T-helper 2 cell (primary cell): ENCODE results near the gene SYNDIG1.
"Not testable (repeated sequence)": the region's sequence is repeated elsewhere in the genome, so short reads cannot be mapped to it uniquely, and the experiment has no call there.

Experiments
- DNase-seq, 5 experiments: peaks; one replicate each; pipeline versions ENCODE4 v3.0.0 to v3.0.0-alpha.2; 2012 to 2022

The SYNDIG1 gene

DNA sequence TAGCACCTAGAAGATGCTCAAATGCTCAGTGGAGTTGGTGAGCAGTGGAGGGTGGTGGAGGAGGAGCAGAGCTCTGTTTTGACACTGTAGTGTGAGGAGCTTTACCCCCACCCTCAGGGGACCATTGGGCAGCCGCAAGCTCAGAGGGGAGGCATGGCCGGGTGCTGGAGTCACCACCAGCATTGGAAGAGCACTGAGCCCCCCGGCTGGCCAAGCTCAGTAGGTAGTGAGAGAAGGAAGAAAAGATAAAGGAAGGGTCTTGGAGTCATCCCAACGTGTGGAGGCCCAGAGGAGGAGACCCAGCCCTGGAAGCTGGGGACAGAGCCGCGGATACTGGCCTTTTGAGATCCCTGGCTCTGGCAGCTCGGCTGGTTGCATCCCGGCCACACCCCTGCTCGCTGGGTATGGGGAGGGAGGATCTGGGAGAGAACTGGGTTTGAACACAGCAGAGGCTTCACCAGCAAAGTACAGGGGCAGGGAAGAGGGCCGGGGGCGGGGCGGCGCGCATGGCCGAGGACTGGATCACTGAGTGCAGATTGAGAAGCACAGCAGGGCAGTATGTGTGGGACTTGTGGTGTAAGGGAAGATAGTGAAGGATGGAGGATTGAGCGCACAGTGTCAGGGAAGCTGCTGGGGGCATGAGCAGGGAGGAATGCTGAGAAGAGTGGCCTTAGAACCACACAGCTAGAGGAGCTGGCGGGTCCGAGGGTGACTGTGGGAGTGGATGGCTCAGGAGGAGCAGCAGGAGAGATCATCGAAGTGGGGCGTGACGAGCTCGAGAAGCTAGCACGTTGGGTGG, 24.4 kb downstream of the SYNDIG1 start:
- no peak for DNase-seq

DNA sequence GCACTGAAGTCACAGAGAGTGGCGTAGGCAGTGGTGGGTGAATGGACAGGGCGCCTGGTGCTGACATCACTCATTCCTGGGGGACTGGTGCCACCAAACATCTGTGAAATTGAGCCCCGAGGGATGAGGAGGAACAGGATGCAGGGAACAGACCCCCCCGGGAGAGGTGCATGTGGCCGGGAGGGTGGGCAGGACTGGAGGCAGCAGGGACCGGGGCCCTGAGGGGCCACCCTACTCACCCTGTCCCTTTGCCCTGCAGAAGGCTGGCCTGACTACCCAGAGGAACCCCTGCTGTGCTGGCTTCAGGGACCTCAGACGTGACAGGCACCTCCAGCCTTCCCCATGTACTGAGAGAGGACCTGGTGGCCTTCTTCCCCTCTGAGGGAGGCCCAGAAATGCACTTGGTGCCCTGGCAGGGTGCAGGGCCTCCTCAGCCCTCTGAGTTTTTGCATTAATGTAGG, 25.1 kb downstream of the SYNDIG1 start:
- DNase-seq, result no peak

DNA sequence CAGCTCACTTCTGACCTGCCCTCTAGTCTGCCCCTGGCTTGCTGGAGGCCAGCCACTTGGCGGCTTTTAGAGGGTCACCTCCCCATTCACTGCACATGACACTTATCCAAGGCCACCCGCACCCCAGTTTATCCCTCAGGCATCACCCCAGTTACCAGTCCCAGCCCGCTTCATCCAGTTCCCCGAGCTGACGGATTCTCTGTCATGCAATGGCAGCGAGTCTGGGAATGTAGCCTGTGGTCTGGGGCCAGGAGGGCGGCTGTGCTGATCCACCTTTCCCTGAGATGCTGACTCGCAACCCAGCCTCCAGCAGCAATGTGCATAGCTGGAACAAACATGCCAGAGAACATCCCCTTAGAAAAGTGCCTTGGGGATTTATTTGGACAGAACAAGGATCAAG, 25.8 kb downstream of the SYNDIG1 start:
- DNase-seq, result no peak

DNA sequence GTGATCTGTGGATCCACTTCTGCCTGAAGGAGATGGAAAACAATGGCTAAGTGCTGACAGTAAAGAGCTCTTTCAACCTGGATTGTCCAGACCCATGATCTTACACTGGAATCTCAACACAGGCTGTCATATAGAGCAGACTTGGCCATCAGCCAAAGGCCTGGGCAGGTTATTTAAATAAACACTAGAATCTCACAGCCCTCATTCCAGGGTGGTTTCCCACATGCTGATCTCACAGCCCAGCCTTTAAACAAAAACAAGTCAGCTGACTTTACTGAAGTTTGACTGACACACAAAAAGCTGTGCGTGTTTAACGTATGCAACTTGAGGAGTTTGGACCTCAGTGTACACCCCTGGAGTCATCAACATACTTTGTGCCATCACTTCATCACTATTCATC, 28.4 kb downstream of the SYNDIG1 start:
- no peak for DNase-seq

DNA sequence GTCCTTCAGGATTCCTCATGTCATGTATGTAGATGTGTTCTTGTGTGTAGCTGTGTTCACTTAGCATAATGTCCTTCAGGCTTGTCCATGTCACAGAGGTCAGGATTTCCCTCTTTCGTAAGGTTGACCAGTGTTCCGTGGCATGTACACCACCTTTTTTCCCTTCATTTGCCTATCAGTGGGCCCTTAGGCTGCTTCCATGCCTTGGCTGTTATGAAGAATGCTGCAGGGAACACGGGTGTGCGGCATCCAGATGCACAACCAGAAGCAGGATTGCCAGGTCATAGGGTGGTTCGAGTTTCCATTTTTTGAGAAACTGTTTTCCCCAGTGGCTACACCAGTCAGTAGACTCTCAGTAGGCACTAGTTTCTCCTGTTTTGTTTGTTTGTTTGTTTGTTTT, 29.2 kb downstream of the SYNDIG1 start:
- no peak for DNase-seq

DNA sequence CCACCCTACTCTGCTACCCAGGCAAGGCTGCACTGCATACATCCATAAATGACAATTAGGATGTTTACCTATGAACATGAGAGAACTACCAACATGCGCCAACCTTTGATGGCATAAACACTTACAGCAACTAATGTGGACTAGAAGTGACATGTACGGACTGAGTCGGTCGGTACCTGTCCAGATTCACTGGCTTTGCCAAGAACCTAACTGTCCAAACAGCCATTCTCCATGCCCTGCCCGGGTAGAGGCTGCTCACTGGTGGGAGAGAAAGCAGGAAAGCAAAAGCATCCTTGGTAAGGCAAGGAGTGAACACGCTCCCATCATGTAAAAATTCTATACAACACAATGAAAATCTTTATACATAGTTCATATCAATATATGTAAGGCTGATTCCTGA, 30.0 kb downstream of the SYNDIG1 start:
- no peak for DNase-seq

DNA sequence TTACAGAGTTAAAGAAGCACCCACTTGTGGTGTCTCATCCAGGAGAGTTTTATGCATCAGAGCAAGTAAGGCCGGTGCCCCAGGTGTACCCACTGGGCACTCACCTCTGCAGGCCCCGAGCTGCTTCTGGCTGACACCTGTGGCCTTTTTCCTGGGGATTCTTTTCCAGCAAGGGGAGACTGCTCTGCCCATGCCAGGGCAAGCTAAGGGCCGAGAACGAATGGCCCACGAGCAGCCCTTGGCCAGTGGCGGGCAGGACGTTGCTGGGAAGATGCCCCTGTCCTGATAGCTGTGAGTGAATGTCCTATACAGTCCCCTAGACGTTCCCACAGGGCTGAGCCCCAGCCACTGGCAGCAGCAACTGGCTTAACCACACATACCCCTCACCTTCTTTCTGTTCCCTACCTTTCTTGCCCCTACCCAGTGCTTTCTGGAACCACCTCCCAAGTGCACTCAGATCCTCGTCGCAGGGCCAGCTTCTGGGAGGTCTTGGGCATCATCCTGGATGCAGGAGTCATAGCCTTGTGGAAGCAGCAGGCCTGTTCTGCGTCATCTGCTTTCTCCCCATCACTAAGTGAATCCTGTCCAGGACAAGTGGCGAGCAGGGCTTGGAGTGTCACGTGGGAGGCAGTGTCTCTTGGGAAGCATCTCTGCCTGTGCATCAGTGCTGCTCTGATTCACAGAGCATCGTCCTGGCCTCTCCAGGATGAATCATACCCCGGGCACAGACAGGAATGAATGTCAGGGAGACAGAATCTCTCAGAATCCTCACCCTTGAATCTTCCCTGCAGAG, 32.5 kb downstream of the SYNDIG1 start:
- DNase-seq, result no peak

DNA sequence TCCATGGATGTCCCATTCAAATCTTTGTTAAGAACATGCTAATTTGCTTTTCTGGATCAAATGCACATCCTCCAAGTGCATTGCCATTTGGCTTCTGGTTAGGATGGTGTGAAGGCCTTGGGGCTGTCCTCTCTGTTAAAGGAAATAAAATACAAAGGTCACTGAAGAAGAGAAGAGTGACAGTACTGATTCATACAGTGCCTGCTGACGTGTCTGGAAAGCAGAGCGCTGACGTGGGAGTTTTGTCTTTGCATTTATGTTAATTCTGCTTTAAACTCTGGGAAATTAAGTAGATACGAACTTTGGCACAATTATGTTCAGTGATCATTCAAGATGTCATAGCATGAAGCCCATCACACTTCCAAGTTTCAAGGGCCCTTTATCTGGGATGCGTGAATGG, 33.2 kb downstream of the SYNDIG1 start:
- no peak for DNase-seq

DNA sequence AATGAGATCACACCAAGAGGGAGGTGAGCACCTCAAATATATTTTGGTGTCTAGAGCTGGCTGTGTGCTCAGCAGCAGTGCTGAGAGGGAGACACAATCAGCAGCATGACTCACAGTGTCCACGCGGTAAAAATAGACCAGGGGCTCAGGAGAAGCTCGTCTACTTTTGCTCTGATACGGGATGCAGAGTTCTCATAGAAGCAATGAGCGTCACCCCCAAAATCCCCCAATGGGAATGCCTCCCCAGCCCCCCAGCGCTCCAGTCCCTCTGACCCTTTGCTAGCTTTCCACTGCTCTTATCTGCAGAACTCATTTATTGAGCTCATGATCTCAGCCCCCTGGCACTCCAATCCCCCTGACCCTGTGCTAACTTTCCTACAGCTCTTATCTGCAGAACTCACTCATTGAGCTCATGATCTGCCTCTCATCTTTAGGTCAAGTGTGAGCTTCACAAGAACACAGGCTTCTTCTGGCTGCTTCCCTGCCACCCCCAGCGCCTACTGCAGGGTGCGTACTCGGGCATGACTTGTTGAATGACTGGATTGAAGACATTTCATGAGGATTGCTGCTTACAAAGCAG, 34.0 kb downstream of the SYNDIG1 start:
- no peak for DNase-seq

DNA sequence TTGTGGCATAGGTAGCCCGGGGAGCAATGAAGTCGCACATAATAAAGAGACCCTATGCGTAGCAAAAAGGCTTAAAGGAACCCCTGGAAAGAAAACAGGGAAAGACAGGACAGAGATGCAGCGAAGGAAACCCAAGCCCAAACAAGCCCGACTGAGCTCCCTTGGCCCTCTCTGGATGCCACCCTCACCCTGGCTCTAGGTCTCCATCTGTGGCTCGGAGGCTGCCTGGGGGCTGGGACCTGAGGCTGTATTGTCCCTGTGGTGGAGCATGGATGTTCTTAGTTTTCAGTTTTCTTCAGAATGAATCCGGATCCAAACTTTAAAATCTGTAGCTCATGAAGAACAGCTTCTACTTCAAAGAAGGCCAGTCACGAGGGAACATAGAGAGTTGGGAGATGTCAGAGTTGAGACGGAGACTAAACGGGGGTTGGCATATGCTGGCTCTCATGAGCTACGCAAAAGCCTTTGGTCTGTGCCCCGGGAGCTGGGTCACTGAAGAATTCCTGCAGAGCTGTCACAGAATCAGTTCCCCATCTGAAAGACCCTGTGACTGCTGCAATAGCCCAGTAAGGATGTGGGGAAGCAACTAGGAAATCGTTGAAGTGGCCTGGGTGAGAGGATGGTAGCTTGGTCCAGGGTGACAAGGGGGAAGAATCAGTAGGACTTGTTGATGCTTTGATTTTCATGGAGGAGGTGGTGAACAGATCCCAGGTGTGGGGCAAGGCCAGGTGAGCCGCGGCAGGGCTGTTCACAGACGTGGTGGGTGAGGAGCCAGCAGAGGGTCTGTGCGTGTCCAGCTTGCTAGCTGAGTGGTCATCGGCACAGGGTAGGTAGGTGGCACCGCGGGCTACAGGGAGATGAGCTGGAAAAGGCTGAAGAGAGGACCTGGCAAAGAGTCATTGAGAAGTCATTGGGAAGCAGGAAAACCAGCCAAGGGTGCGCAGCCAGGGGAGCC, 35.2 kb downstream of the SYNDIG1 start:
- no peak for DNase-seq

DNA sequence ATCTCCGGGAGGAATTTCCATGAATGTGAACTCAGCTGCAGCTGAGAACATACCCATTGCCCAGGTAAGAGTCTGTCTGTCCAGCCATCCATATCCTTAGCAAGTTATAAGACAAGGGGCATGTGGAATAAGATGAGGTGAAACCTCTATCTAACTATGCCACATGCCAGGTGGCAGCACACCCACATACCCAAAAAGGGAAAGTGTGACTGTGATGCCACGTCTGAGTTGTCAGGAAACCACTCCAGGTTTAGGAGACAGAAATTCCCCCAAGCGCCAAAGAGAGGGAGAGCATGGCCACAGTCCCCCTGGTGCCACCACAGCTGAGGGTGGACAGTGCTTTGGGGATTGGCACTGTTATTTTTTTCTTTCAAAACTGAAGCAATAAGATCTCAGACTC, 36.7 kb downstream of the SYNDIG1 start:
- DNase-seq, result no peak

DNA sequence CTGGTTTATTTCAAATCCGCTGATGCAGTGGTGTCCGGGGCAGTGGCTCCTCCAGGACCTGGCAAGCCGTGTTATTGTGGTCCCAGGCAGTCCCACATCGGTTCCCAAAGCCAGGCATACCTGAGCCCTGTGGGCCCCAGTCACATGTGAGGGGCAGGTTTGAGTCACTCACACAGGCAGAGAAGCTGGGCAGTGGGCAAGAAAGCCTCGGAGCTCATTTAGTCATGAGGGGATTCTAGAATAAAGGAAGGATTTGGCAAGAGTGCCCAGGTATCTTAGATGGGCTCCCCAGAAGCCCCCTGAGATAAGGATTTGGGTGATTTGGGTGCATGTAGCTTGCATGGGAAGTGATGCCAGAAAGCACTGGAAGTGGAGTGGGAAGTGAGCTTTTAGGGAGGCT, 37.3 kb downstream of the SYNDIG1 start:
- no peak for DNase-seq

DNA sequence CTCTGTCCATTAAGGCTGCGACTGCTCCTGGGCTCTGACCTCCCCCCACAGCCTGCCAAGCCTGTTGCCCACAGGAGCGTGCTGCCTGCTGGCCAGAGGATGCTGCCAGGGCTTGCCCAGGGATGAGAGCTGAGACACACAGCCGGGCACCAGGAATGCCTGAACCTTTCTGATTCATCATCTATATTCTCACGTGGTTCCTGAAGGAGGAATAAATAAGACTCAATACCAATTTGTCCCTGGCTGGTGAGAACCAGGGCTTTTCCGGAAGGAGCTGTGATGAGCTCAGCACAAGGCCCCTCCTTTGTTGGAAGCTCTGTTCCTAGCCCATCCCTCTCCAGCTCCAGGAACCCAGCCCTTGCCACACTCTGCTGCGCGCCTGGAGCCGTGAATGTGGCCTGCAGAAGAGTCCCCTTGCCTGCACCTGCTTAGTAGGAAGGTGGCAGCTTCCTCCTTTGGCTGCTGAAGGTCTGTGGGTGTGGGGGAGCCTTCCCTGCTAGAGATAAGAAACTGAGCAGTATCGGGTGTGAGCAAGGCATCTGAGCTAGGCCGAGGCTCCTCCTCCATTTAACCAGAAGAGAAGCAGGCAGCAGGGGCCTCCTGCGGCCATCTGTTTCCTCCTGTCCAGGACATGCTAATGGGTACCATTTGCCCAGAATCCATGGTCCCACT, 37.9 kb downstream of the SYNDIG1 start:
- no peak for DNase-seq

DNA sequence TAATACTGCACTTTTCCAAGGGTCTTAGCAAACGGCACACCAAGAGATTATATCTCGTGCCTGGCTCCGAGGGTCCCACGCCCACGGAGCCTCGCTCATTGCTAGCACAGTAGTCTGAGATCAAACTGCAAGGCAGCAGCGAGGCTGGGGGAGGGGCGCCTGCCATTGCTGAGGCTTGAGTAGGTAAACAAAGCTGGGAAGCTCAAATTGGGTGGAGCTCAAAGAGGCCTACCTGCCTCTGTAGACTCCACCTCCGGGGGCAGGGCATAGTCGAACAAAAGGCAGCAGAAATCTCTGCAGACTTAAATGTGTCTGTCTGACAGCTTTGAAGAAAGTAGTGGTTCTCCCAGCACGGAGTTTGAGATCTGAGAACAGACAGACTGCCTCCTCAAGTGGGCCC, 43.0 kb downstream of the SYNDIG1 start:
- not testable (repeated sequence) for DNase-seq

DNA sequence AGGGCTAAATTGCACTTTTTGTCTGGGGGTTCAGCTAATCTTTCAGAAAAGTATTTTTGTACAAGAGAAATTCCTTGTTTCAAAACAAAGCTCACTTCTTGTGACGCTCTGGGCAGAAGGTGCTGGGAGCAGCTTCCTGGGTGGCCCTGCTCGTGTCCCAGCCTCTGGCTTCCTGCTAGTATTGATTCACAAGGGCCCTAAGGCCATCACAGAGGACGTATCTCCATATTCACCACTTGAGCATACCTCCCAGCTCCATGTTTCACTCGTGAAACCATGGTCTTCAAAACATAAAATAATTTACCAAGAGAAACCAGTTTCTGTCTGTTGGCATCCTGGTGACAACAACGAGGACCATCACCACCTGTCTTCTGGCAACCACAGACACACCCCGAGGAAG, 49.1 kb downstream of the SYNDIG1 start:
- DNase-seq, result no peak

DNA sequence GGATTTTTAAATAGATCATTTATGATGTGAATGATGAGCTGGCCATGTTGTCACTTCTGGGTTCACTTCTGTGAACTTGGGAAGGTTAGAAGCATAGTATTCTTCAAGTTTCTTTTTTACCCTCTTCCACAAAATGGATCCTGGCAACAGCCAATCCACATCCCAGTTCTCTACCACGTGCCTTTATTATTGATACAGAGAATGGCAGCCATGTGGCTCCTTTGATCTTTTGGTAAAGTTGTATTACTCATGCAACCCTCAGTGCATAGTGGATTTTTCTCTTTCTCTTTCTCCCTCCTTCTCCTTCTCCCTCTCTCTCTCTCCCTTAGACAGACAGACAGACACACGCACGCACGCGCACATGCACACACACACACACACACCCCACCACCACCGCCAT, 50.0 kb downstream of the SYNDIG1 start:
- no peak for DNase-seq

DNA sequence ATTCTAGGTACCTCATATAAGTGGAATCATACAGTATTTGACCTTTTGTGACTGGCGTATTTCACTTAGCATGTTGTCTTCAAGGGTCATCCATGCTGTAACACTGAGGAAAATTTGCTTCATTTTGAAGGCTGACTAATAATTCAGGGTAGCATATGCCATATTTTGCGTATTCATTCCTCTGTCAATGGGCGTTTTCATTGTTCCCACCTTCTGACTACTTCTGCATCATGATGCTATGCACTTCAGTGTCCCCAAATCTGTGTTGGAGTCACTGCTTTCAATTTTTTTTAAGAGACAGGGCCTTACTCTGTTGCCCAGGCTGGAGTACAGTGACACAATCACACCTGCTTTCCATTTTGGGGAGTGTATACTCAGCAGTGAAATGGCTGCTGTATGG, 51.6 kb downstream of the SYNDIG1 start:
- DNase-seq, result no peak

DNA sequence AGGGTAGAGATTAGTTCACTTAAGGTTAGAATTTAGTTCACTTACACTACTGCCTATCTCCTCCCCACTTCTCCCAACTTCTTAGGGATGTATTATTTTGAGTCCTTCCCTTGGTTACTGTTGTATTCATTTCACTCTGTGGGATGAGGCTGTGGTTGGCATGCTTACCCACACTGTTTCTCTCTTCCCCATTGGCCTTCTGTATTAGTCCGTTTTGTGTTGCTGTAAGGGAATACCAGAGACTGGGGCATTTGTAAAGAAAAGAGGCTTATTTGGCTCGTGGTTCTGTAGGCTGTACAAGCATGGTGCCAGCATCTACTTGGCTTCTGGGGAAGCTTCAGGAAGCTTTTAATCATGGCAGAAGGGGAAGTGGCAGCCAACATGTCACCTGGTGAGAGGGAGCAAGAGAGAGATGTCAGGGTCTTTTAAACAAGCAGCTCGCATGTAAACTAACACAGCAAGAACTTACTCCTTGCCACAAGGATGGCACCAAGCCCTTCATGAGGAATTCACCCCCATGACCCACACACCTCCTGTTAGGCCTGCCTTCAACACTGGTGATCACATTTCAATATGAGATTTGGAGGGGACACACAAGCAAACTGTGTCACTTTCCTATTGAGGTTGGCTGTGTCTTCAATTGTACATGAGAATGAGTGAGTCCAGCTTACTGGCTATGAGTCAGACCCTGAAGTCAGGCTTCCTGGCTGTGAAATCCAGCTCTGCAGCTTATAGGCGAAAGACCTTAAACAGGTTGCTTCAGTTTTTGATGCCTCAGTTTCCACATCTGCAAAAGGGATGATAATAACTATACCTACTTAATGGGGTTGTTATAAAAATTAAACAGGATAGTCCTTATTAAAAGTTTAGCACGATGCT, 53.3 kb downstream of the SYNDIG1 start:
- DNase-seq, result no peak

DNA sequence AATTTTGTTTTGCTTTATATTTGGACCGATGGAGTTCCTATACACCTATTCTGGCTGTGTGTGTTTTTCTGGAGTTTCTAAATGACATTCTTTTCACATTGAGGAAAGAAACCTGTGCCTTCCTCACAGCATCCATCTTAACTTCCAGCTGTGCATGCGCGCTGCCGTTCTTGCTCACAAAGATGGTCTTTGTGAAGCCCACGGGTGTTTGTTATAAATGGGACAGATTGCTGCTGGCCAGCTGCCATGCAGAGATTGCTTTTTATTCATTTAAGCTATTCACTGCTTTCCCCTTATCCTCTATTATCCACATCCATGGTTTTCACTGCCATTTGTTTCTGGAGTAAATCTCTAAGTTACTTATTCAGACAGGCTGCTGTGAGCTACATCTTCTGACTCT, 54.2 kb downstream of the SYNDIG1 start:
- no peak for DNase-seq

DNA sequence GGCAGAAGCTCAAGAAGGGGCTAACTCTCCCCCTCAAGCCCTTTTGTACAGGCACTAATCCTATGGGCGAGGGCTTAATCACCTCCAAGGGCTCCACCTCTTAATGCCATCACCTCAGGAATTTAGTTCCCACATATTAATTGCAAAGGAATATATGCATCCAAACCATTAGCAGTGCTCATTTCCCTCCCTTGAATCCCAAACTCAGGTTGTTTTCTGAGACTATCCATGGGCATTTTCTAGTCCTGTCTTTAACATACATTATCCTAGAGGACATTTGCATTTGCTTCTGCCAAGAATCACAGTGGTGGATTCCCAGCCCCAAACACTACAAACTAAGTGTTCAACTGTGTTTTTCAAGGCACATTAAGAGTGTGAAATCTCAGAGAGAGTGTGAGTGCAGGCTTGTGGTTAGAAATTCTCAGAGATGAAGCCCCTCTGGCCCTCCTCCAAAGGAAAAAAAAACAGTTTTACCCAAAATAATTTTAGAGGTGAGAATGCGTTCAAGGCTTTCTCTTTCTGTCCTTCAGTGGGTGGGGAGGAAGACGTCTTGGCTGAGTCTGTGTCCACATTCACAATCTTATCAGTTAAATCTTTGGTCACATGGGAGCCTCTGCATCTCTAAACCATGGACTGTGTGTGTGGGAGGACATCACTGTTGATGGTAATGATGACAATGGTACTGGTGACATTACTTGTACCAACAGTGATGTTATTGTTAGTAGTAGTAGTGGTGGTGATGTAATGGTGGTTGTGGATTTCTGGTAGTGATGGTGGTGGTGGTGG, 59.3 kb downstream of the SYNDIG1 start:
- DNase-seq, result no peak
